ENCODE measurements around the gene BICD2. TPM values are rescaled to one million over a fixed set of nuclear protein-coding genes. Genes with fewer than 3 reads are reported as not detected.

The BICD2 gene
- total RNA-seq, 2 experiments from 2014 or later, result 13.3 to 14.2 TPM

DNA sequence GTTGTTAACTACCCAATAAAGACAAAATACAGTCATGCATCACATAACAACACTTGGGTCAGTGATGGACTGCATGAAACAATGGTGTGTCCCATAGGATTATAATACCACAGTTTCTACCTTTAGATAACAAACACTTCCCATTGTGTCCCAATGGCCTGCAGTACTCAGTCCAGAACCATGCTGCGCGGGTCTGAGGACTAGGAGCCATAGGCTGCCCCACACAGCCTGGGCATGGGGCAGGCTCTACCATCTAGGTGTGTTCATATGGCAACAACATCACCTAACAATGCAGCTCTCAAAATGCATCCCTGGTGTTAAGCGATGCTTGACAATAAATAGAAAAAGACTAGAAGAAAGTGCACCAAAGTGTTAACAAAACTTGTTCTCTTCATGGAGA lies 101.5 kb downstream of the BICD2 start:
- CTCF ChIA-PET, result interaction anchor here (0.7 to 0.8 kb wide), 2 partner anchors 14 to 1419 kb away, joined by 3 read pairs; no protein-coding TSS in a partner anchor
- H3K27ac Mint-ChIP-seq, result no peak overlapping the region

DNA sequence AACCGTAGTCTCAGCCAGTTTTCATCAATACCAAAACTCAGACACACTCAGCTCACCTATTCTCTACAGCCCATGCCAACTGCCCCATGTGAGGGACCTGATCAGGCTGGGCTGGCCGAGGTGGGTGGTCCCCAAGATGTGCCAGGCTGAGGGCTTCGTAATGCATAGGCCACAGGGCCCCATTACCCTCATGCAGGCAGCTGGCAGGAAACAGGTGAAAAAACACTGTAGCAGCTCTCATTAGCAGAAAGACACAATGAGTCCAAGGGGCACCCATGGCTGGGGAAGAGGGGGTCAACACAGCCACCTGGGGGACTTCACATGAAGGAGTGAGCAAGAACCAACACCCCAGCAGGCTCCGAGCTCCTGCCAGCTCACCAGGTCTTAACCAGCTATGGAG lies 102.9 kb downstream of the BICD2 start:
- peaks cover 34% of the 10 kb centered on the region for H3K4me1 Mint-ChIP-seq
- intact Hi-C loops (cut with DNase I, micrococcal nuclease), result loop anchor here in 1 of 2 experiments (10.0 kb wide), 1 partner anchor 793 kb away; the partner anchor contains the start of genes FAM120A and FAM120AOS
- ATAC-seq (no peak), DNase-seq (no peak)
- H3K27ac Mint-ChIP-seq, result no peak overlapping the region
- H3K36me3 Mint-ChIP-seq (ENCODE audit: low read depth), result peaks cover 16% of the 10 kb centered on the region
- H3K27me3 Mint-ChIP-seq, result no peaks in the 10 kb centered on the region
- ChIA-PET CTCF (interaction anchor here (1.0 kb wide), 1 partner anchor 9 kb away, joined by 3 read pairs; the partner anchor contains the start of gene IPPK), POLR2A (no interaction called here)
- H3K4me3 Mint-ChIP-seq, result no peak overlapping the region
- no peaks in the 10 kb centered on the region for H3K9me3 Mint-ChIP-seq (ENCODE audit: low read depth)

More for the DNA sequence above, 101.5 kb downstream of the BICD2 start:
- Mint-ChIP-seq H3K36me3 (ENCODE audit: low read depth) (peaks cover 15% of the 10 kb centered on the region), H3K4me1 (peaks cover 42% of the 10 kb centered on the region), H3K4me3 (no peak overlapping the region), H3K9me3 (ENCODE audit: low read depth) (no peaks in the 10 kb centered on the region), H3K27me3 (no peaks in the 10 kb centered on the region)
- POLR2A ChIA-PET, result no interaction called here
- intact Hi-C loops (cut with DNase I, micrococcal nuclease), result loop anchor here in 1 of 2 experiments (10.0 kb wide), 1 partner anchor 792 kb away; the partner anchor contains the start of genes FAM120A and FAM120AOS
- ATAC-seq (no peak), DNase-seq (no peak)

Other genes starting within 250 kb of the BICD2 start
- not detected for gene ECM2, start 228.8 kb downstream of the BICD2 start, total RNA-seq
- gene IPPK, start 94.7 kb downstream of the BICD2 start, total RNA-seq, result 10 to 100 TPM in 1 of 2 experiments, 1 to 10 TPM in 1; 9.9 to 12.2 TPM
- gene ZNF484, start 113.2 kb upstream of the BICD2 start, total RNA-seq, result 1 to 10 TPM; 7.2 to 9.8 TPM
- 10 to 100 TPM; 41.8 to 66.7 TPM for gene FGD3, start 182.7 kb upstream of the BICD2 start, total RNA-seq

Data from activated CD4-positive, alpha-beta T cell treated with anti-CD3 and anti-CD28 coated beads for 36 hours (primary cell).